GM10266 (cell line): ENCODE data around the gene CCDC59.

Experiments
- DNase-seq: peaks from one replicate; pipeline ENCODE4 v3.0.0; 2012; ENCODE audit errors: extremely low spot score
- CTCF ChIP-seq: IDR thresholded peaks from 2 replicates; pipeline ENCODE4 v1.5.1; 2012; ENCODE audit warnings: mild to moderate bottlenecking, low read depth; ENCODE audit not compliant: control insufficient read depth, insufficient read depth; ENCODE audit errors: missing control alignments

Gene CCDC59

GRCh38 chr12:82319276-82319675, 38.9 kb downstream of the CCDC59 start:
- TF ChIP-seq CTCF, result no peak

GRCh38 chr12:82314406-82314892, 43.7 kb downstream of the CCDC59 start:
- no peak for DNase-seq
- TF ChIP-seq CTCF, result no peak

More at GRCh38 chr12:82319276-82319675, 38.9 kb downstream of the CCDC59 start:
- no peak for DNase-seq
